Measurements from ENCODE around the gene MAGOH. TPM values are rescaled to one million over a fixed set of nuclear protein-coding genes. Genes with fewer than 3 reads are reported as not detected.
A peak's percentile ranks its signal among the peaks of the same experiment; 100 is the strongest.

The MAGOH gene
- total and polyA plus RNA-seq, 2 of the 13 experiments (the other 11 are each of a cell fraction or from before 2014, with no cell fraction given): 24.1 to 87.0 TPM

DNA sequence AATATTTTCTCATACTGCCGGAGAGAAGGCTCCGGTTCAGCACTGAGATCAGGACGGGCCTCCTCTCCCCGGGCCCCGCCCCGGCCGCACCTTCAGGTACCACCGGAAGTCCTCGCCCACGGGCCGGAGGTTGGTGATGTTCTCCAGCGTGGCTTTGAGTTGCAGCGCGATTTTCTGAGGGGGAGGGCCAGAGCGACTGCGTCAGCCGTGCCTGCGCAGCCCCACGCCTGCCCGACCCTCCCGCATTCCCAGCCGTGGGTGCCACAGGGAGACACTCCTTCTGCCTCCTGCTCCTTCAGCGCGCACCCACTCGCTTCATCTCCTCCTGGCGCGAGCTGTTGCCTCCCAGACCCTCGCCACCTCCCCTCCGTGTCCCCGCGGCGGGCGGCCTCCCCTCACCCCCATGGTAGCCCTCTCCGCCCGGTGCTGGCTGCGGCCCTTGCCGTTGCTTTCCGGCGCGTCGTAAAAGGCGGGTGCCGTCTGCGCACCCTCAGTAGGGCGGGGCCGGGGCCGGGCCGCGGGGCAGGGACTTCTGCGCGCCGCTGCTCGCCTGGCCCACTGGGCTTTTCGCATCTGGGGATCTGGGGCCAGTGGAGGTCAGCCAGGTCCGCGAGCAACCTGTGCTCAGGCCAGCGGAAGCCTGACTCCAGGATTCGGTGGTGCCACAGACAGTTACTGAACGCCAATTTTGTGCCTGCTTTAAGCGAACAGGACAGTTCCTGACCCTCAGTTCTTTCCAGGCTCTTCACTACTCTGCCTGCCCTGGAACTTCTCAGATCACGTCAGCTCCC, 18.0 kb downstream of the MAGOH start, which contains the start of gene CZIB (continued):
- TF ChIP-seq ZSCAN29 (CRISPR knock-in tag; conservative IDR thresholded peaks at IDR 0.05): no peak
- TF ChIP-seq ZFP41 (CRISPR knock-in tag; IDR thresholded peaks at IDR 0.05; ENCODE audit: borderline replicate concordance): peak; percentile 92
- no peak for TF ChIP-seq MBNL3 (CRISPR knock-in tag; conservative IDR thresholded peaks at IDR 0.05)
- peak; percentile 85; the same call in 1 of the 2 replicates for TF ChIP-seq REPIN1 (CRISPR knock-in tag; IDR thresholded peaks at IDR 0.05; ENCODE audit: borderline replicate concordance, low read depth)
- TF ChIP-seq NFE2L1 (CRISPR knock-in tag; IDR thresholded peaks at IDR 0.05; ENCODE audit: borderline replicate concordance): peak; percentile 69; the same call in 1 of the 2 replicates
- TF ChIP-seq, protein P1, sequence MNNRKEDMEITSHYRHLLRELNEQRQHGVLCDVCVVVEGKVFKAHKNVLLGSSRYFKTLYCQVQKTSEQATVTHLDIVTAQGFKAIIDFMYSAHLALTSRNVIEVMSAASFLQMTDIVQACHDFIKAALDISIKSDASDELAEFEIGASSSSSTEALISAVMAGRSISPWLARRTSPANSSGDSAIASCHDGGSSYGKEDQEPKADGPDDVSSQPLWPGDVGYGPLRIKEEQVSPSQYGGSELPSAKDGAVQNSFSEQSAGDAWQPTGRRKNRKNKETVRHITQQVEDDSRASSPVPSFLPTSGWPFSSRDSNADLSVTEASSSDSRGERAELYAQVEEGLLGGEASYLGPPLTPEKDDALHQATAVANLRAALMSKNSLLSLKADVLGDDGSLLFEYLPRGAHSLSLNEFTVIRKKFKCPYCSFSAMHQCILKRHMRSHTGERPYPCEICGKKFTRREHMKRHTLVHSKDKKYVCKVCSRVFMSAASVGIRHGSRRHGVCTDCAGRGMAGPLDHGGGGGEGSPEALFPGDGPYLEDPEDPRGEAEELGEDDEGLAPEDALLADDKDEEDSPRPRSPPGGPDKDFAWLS (CRISPR knock-in tag; IDR thresholded peaks at IDR 0.05; ENCODE audit: borderline replicate concordance): no peak
- TF ChIP-seq, protein P2, sequence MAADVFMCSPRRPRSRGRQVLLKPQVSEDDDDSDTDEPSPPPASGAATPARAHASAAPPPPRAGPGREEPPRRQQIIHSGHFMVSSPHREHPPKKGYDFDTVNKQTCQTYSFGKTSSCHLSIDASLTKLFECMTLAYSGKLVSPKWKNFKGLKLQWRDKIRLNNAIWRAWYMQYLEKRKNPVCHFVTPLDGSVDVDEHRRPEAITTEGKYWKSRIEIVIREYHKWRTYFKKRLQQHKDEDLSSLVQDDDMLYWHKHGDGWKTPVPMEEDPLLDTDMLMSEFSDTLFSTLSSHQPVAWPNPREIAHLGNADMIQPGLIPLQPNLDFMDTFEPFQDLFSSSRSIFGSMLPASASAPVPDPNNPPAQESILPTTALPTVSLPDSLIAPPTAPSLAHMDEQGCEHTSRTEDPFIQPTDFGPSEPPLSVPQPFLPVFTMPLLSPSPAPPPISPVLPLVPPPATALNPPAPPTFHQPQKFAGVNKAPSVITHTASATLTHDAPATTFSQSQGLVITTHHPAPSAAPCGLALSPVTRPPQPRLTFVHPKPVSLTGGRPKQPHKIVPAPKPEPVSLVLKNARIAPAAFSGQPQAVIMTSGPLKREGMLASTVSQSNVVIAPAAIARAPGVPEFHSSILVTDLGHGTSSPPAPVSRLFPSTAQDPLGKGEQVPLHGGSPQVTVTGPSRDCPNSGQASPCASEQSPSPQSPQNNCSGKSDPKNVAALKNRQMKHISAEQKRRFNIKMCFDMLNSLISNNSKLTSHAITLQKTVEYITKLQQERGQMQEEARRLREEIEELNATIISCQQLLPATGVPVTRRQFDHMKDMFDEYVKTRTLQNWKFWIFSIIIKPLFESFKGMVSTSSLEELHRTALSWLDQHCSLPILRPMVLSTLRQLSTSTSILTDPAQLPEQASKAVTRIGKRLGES (CRISPR knock-in tag; IDR thresholded peaks at IDR 0.05; ENCODE audit: borderline replicate concordance): peak; percentile 60; the same call in 1 of the 2 replicates
- TF ChIP-seq SOX13 (IDR thresholded peaks at IDR 0.05): peak; percentile 59; the same call in 1 of the 2 replicates
- peak in 1 of 2 experiments; percentile 20; a peak in 2 of 4 replicates for TF ChIP-seq SOX13 (CRISPR knock-in tag; conservative IDR thresholded peaks at IDR 0.05 in 1 of 2, IDR thresholded peaks at IDR 0.05 in 1 of 2)
- no peak for TF ChIP-seq SRSF4 (IDR thresholded peaks at IDR 0.05; ENCODE audit: low read depth, low read length, poor library complexity, severe bottlenecking)
- no peak for TF ChIP-seq RFX3 (CRISPR knock-in tag; IDR thresholded peaks at IDR 0.05)
- TF ChIP-seq, protein P3, sequence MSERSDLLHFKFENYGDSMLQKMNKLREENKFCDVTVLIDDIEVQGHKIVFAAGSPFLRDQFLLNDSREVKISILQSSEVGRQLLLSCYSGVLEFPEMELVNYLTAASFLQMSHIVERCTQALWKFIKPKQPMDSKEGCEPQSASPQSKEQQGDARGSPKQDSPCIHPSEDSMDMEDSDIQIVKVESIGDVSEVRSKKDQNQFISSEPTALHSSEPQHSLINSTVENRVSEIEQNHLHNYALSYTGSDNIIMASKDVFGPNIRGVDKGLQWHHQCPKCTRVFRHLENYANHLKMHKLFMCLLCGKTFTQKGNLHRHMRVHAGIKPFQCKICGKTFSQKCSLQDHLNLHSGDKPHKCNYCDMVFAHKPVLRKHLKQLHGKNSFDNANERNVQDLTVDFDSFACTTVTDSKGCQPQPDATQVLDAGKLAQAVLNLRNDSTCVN (CRISPR knock-in tag; IDR thresholded peaks at IDR 0.05; ENCODE audit: borderline replicate concordance): peak; percentile 50; the same call in 1 of the 2 replicates
- TF ChIP-seq, protein P4, sequence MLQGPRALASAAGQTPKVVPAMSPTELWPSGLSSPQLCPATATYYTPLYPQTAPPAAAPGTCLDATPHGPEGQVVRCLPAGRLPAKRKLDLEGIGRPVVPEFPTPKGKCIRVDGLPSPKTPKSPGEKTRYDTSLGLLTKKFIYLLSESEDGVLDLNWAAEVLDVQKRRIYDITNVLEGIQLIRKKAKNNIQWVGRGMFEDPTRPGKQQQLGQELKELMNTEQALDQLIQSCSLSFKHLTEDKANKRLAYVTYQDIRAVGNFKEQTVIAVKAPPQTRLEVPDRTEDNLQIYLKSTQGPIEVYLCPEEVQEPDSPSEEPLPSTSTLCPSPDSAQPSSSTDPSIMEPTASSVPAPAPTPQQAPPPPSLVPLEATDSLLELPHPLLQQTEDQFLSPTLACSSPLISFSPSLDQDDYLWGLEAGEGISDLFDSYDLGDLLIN (CRISPR knock-in tag; IDR thresholded peaks at IDR 0.05; ENCODE audit: borderline replicate concordance): 0 out of 2 replicates have a peak, but pooled peaks have one; percentile 58
- peak; percentile 81 for TF ChIP-seq NR1H2 (CRISPR knock-in tag; IDR thresholded peaks at IDR 0.05; ENCODE audit: borderline replicate concordance, low read depth)
- no peak for TF ChIP-seq ZNF841 (CRISPR knock-in tag; IDR thresholded peaks at IDR 0.05; ENCODE audit: borderline replicate concordance)
- TF ChIP-seq HOXD1 (CRISPR knock-in tag; IDR thresholded peaks at IDR 0.05): peak; percentile 74; the same call in 1 of the 2 replicates
- TF ChIP-seq GLI4 (CRISPR knock-in tag; IDR thresholded peaks at IDR 0.05; ENCODE audit: borderline replicate concordance): 0 out of 2 replicates have a peak, but pooled peaks have one; percentile 72
- no peak for TF ChIP-seq GTF2F1 (IDR thresholded peaks at IDR 0.05; ENCODE audit: low read length)
- TF ChIP-seq ZSCAN22 (CRISPR knock-in tag; IDR thresholded peaks at IDR 0.05): no peak
- no peak for TF ChIP-seq ONECUT2 (CRISPR knock-in tag; IDR thresholded peaks at IDR 0.05)
- no peak for TF ChIP-seq U2AF2 (IDR thresholded peaks at IDR 0.05; ENCODE audit: low read depth, low read length)

Measured in HepG2 (cell line).